Stimulated activated CD8-positive, alpha-beta memory T cell treated with anti-CD3 and anti-CD28 coated beads, Interleukin-2, amount 100 ng/mL, for 1 hour (primary cell): ENCODE results near the gene EMP1.

Experiments used
- DNase-seq, 2 donors: peaks; one replicate each; pipeline ENCODE4 v3.0.0-alpha.2; 2020; ENCODE audit warnings: low read depth in 2 of 2

Gene EMP1

DNA sequence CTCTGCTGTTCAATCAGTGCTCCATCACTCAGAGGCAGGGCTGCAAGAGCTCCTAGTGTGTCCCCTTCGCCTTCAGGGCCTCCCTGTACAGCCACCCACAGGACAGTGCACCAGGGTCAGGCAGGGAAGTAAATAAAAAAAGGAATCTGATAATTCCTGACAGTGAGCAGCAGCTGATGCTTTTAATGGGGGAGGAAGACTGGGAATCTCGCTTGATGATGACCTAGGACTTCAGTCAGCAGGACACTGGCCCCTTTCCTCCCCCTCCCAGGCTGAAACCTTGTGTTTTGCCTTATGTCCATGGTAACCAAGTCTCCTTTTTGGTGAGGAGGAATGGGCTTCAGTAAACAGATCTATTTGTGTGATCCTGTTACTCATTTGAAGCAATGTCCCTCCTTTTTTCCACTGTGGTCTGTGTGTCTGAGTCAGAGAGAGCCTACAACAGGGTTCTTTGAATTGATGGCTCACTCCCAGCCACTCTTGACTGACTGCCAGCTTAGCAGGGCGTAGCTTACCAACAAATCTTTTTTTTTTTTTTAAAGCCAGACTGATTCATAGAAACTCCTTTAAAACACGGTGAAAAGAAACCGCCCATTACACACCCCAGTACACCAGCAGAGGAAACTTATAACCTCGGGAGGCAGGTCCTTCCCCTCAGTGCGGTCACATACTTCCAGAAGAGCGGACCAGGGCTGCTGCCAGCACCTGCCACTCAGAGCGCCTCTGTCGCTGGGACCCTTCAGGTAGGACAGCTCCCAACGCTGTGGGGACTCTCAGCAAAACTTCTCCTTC lies at the start of gene EMP1:
Gene EMP1, plus strand, starts transcription at position 597 of the 792 bp plus-strand sequence. CDS start 14,785 bp downstream, outside the sequence.
- peak; percentile 41 to 54 for DNase-seq

- no peak for DNase-seq
Measured at GRCh38 chr12:13147688-13148484, 48.6 kb upstream of the EMP1 start.

DNA sequence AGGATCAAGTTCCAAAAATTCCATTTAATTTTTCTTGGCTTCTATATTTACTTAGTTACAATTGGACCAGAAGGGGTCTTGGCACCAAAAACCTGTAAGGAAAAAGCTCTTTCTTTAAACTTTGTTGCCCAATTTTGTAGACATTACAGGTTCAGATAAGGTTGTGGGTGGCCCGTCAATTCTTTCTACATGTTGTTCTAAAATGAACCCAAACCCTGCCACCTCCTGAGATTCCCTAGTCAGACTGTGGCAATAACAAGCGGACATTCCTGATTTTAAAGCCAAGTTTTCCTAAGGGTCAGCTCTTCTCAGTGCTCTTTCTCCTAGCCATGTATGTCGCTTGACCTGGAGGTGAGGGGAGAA lies 48.1 kb upstream of the EMP1 start:
- DNase-seq = no peak

GRCh38 chr12:13149411-13149810 lies 47.1 kb upstream of the EMP1 start:
- no peak for DNase-seq

DNA sequence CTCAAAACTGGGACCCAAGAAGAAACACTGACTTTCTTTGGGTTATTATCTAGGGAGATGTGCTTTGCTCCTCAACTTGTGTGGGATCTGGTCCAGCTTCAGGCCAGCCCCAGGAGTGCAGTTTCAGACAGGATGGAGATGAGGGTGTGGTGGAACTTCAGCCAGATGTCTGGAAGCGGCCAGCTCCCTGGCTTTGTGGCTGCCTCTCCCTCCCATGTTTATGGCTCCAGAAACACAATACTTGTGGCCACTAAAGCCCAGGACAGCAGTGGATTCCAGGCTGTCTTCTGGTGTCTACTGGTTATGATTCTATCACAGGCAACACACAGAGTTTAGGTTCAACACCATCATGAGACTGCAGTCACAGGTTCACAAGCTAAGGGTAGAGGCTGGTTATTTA lies 44.2 kb upstream of the EMP1 start:
- DNase-seq = no peak

DNA sequence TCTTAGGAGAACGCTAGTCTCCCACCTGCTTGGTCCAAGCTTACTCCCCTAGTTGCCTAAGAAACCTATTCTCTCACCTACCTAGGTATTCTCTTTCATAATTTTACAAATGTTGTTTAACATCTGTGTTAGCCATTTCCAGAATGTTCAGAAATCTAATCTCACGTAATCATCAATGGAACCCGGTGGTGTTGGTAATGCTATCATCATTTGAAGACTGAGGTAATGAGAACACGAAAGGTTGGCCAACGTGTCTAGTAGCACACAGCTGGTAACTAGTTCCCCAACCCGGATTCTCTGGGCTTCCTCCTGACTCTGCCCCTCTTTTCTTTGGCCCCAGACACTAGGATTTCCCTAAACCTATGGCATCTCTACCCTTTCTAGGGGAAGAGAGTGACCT lies 43.8 kb upstream of the EMP1 start:
- no peak for DNase-seq

DNA sequence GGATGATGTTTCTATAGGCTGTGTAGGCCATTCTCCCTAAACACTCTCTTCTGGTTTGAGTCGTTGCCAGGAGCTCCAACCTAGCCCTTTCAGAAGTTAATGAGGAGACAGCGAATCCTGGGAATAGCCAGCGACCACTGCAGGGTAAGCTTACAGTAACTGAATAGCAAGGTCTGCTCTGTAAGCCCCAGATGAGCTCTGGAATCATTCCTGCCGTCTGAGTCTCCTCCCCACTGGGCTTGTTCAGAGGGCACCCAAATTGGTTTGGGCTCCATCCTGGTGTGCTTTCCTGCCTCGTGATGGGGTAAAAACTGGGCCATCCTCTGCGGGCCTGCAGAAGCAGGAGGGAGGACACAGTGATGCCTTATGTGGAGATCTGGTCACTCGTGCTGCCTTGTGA lies 43.3 kb upstream of the EMP1 start:
- DNase-seq = no peak

- DNase-seq = no peak
Measured at GRCh38 chr12:13154027-13154538, 42.4 kb upstream of the EMP1 start.

DNA sequence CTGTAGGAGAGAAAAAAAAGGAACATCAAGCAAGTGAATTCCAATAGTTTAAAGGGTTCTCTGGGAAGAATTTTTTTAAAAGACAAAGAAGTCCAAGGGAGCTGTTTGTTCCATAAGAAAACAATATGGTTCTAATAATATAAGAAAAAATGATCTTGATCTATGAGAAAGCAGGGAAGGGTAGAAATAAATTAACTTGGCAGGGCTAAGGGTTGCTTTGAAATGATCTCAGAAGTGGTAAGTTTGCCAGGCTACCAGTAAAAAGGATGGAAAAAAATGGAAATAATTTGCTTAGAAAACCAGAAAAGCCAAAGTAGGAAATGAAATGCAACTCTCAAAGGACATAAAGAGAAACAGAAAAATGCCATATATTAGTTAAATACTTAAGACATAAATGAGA lies 41.7 kb upstream of the EMP1 start:
- DNase-seq = no peak

- DNase-seq = no peak
Measured at GRCh38 chr12:13156277-13156676, 40.2 kb upstream of the EMP1 start.

GRCh38 chr12:13161172-13161571 lies 35.4 kb upstream of the EMP1 start:
- no peak for DNase-seq

DNA sequence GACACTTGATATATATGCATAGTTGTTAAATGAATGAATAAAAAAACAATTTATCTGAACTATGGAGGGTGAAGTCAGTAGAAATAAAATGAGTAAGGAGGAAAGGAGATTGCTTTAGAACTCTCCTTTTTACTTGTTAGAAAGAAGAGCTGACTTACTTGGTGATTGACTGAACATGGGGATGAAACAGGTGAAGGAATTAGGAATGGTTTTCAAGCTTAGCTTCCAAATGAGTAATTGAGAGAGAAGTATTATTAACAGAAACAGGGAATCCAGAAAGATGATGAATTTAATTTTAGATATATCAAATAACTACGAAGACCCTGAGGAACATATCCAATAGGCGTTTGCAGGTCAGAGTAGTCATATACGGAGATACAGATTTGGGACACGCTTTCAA lies 33.6 kb upstream of the EMP1 start:
- DNase-seq = no peak

GRCh38 chr12:13163868-13164635 lies 32.5 kb upstream of the EMP1 start:
- no peak for DNase-seq

GRCh38 chr12:13164921-13165616 lies 31.5 kb upstream of the EMP1 start:
- DNase-seq = no peak

GRCh38 chr12:13165617-13166041 lies 30.9 kb upstream of the EMP1 start:
- DNase-seq = peak; percentile 49 to 52

GRCh38 chr12:13167226-13167625 lies 29.3 kb upstream of the EMP1 start:
- no peak for DNase-seq

- no peak for DNase-seq
Measured at GRCh38 chr12:13167906-13168305, 28.6 kb upstream of the EMP1 start.

- DNase-seq = no peak
Measured at GRCh38 chr12:13169272-13169671, 27.3 kb upstream of the EMP1 start.

DNA sequence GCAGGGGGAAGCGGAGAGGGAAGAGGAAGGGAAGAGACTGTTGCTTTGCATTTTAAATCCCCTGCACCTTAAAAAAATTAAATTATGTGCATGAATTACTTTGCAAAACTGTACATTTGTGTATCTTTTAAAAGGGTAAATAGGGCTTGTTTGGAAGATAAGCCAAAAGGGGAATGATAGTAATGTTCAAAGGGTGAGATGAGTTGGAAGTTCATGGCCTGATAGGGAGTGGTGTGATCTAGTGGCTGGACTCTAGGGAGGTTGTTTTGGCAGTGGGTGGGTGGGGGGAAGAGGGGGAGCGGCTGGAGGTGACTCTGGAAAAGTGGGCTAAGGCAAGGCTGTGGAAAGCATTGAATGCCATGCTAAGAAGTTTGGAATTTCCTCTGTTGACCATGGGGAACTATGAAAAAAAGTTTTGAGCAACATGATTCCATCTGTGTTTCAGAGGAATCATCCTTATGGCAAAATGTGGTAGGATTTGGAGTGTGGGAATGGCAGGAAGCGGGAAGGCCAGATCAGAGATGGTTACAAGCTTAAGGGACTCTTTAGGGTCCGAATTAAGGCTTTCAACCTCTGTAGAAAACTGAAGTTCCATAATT lies 25.5 kb upstream of the EMP1 start:
- no peak for DNase-seq

- DNase-seq = no peak
Measured at GRCh38 chr12:13171921-13172859, 24.3 kb upstream of the EMP1 start.
